Mucosa of stomach (tissue), 1 donor: ENCODE data around the gene ATG10.
"Not testable (repeated sequence)": the region's sequence is repeated elsewhere in the genome, so short reads cannot be mapped to it uniquely, and the experiment has no call there.

ENCODE experiments used
- H3K27me3 ChIP-seq: one replicate; pipeline ENCODE4 v1.7.0; 2013; ENCODE audit warnings: mild to moderate bottlenecking, low read length; ENCODE audit not compliant: control insufficient read depth, insufficient read depth
- H3K36me3 ChIP-seq: one replicate; pipeline ENCODE4 v1.7.0; 2013; ENCODE audit warnings: low read length; ENCODE audit not compliant: control insufficient read depth, insufficient read depth
- H3K4me1 ChIP-seq: one replicate; pipeline ENCODE4 v1.7.0; 2013; ENCODE audit warnings: mild to moderate bottlenecking, low read length; ENCODE audit not compliant: control insufficient read depth, insufficient read depth
- H3K4me3 ChIP-seq: one replicate; pipeline ENCODE4 v1.7.0; 2013; ENCODE audit warnings: low read length
- H3K9ac ChIP-seq: one replicate; pipeline ENCODE4 v1.7.0; 2013; ENCODE audit warnings: mild to moderate bottlenecking, low read length, moderate library complexity
- H3K9me3 ChIP-seq: one replicate; pipeline ENCODE4 v1.7.0; 2013; ENCODE audit warnings: mild to moderate bottlenecking, low read length, moderate library complexity; ENCODE audit not compliant: control insufficient read depth
- donor health status: Pancreatic carcinoma.

The ATG10 gene

DNA sequence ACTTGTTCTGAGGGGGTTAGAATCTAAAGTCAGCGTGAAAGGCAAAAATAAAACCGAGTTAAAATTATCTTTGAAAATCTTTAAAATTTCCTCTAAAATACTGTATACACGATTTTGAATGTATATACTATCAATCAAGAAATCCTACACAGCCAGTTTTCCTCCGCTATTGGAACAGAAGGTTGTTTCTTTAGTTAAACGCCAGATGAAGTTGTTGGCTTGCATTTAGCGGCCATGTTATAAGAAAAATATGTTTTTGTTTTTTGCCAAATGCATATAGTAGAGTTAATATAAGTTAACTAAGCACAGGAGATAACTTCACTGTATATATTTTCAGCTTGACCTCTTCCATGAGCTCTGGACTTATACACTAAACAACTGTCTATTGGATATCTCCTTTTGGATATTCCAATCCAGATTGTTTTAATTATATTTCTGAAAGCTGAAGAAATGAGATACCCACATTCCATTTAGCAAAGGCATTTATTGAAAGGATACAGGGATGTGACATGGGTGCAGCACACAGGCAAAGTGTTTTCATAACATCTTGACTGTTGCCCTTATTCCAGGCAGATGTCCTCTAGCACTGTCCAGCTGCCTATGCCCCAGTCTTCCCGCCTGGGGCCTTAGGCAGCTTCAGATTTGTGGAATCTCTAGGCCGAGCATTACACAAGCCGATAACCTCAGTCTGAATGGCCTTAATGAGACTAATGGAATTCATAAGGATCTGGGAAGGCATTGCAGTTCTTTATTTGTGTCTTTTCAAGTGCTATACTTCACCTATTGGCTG, 10.0 kb upstream of the ATG10 start:
- Histone ChIP-seq H3K36me3 (no peaks in the 10 kb centered on the region), H3K27me3 (no peaks in the 10 kb centered on the region), H3K4me3 (no peak overlapping the region), H3K9ac (no peak overlapping the region), H3K9me3 (no peaks in the 10 kb centered on the region), H3K4me1 (no peaks in the 10 kb centered on the region)

- Histone ChIP-seq H3K36me3 (no peaks in the 10 kb centered on the region), H3K9me3 (no peaks in the 10 kb centered on the region), H3K27me3 (no peaks in the 10 kb centered on the region), H3K4me3 (no peak overlapping the region), H3K4me1 (no peaks in the 10 kb centered on the region), H3K9ac (no peak overlapping the region)
Observed at GRCh38 chr5:81963544-81963943, 8.3 kb upstream of the ATG10 start.

DNA sequence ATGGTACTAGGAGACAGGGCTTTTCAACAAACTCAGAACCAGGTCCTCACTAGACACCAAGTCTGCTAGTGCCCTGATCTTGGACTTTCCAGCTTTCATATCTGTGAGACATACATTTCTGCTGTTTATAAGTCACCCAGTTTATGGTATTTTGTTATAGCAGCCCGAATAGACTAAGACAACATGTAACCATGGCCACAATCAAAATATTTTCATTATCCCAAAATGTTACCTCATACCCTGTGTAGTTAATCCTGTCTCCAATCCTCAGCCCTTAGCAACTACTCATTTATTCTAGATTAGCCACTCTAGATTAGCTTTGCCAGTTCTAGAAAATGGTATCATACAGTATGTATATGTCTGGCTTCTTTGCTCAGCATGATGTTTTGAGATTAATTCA, 6.3 kb upstream of the ATG10 start:
- H3K27me3 ChIP-seq, result no peaks in the 10 kb centered on the region
- no peaks in the 10 kb centered on the region for H3K4me1 ChIP-seq
- H3K36me3 ChIP-seq, result no peaks in the 10 kb centered on the region
- no peaks in the 10 kb centered on the region for H3K9me3 ChIP-seq
- no peak overlapping the region for H3K9ac ChIP-seq
- no peak overlapping the region for H3K4me3 ChIP-seq

DNA sequence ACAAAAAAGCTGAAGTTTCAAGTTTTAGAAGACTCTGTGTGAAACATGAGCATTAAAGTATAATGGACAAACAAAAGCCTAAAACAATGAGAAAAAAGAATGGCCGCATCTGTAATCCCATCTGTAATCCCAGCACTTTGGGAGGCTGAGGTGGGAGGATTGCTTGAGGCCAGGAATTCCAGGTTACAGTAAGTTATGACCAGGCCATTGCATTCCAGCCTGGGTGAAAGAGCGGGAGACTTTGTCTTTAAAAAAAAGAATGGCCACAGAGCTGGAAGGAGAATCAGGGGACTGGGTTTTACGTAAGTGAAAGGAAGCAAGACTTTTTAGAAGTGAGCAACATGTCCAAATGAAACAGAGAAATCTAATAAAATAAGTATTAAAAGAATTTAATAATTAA, 2.6 kb upstream of the ATG10 start:
- Histone ChIP-seq H3K27me3 (no peaks in the 10 kb centered on the region), H3K9ac (no peak overlapping the region), H3K36me3 (no peaks in the 10 kb centered on the region), H3K4me3 (no peak overlapping the region), H3K9me3 (no peaks in the 10 kb centered on the region), H3K4me1 (peaks cover 4% of the 10 kb centered on the region)

DNA sequence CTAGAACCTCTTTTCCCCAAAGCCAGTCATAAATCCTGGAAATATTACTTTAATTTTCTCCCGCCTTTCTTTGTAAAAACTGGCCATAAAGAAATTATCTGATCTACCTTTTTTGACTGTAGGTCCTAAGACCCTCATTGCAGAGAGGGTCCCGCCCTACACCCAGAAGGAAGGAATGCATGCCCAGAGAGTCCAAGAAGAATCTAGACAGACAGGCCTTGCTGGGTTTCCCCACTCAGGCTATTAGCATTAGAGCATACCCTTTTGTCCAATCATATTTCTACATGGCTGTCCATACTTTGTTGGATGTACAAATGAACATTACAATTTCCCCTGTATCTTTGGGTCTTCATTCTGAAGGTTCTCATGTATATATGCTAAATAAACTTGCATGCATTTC, 1.9 kb upstream of the ATG10 start:
- H3K9ac ChIP-seq, result no peak overlapping the region
- no peaks in the 10 kb centered on the region for H3K9me3 ChIP-seq
- H3K27me3 ChIP-seq, result no peaks in the 10 kb centered on the region
- peaks cover 4% of the 10 kb centered on the region for H3K4me1 ChIP-seq
- no peaks in the 10 kb centered on the region for H3K36me3 ChIP-seq
- no peak overlapping the region for H3K4me3 ChIP-seq

- Histone ChIP-seq H3K4me1 (peaks cover 4% of the 10 kb centered on the region), H3K4me3 (peak overlapping the region; percentile 97), H3K27me3 (no peaks in the 10 kb centered on the region), H3K9me3 (no peaks in the 10 kb centered on the region), H3K36me3 (no peaks in the 10 kb centered on the region), H3K9ac (peak overlapping the region; percentile 98)
Observed at GRCh38 chr5:81971111-81971711, 612 bp upstream of the ATG10 start.

- Histone ChIP-seq H3K4me3 (peak overlapping the region; percentile 82), H3K4me1 (peaks cover 4% of the 10 kb centered on the region), H3K9ac (peak overlapping the region; percentile 98), H3K27me3 (no peaks in the 10 kb centered on the region), H3K36me3 (no peaks in the 10 kb centered on the region), H3K9me3 (no peaks in the 10 kb centered on the region)
Observed at GRCh38 chr5:81972492-81972783, 615 bp downstream of the ATG10 start.

GRCh38 chr5:81980160-81980559, 8.3 kb downstream of the ATG10 start:
- Histone ChIP-seq H3K9me3 (no peaks in the 10 kb centered on the region), H3K4me3 (no peak overlapping the region), H3K27me3 (no peaks in the 10 kb centered on the region)

GRCh38 chr5:81980598-81981260, 8.9 kb downstream of the ATG10 start:
- no peak overlapping the region for H3K9ac ChIP-seq
- no peaks in the 10 kb centered on the region for H3K36me3 ChIP-seq
- no peaks in the 10 kb centered on the region for H3K4me1 ChIP-seq
- H3K9me3 ChIP-seq, result no peaks in the 10 kb centered on the region
- no peaks in the 10 kb centered on the region for H3K27me3 ChIP-seq
- no peak overlapping the region for H3K4me3 ChIP-seq

More at GRCh38 chr5:81980160-81980559, 8.3 kb downstream of the ATG10 start:
- Histone ChIP-seq H3K4me1 (no peaks in the 10 kb centered on the region), H3K9ac (no peak overlapping the region), H3K36me3 (no peaks in the 10 kb centered on the region)

DNA sequence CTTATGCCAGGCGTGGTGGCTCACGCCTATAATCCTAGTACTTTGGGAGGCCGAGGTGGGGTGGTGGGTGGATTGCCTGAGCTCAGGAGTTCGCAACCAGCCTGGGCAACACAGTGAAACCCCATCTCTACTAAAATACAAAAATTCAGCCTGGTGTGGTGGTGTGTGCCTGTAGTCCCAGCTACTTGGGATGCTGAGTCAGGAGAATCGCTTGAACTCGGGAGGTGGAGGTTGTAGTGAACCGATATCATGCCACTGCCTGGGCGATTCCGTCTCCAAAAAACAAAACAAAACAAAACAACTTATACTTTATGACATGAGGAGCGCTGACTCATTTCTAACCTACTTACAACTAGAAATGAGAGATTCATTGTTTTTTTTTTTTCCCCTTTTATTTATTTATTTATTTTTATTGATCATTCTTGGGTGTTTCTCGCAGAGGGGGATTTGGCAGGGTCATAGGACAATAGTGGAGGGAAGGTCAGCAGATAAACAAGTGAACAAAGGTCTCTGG, 10.4 kb downstream of the ATG10 start:
- H3K27me3 ChIP-seq, H3K9me3 ChIP-seq, H3K4me1 ChIP-seq, H3K36me3 ChIP-seq, H3K9ac ChIP-seq, H3K4me3 ChIP-seq: not testable (repeated sequence)

GRCh38 chr5:81983148-81983547, 11.3 kb downstream of the ATG10 start:
- not testable (repeated sequence) for H3K4me3 ChIP-seq, H3K9ac ChIP-seq, H3K9me3 ChIP-seq, H3K36me3 ChIP-seq, H3K4me1 ChIP-seq, H3K27me3 ChIP-seq

DNA sequence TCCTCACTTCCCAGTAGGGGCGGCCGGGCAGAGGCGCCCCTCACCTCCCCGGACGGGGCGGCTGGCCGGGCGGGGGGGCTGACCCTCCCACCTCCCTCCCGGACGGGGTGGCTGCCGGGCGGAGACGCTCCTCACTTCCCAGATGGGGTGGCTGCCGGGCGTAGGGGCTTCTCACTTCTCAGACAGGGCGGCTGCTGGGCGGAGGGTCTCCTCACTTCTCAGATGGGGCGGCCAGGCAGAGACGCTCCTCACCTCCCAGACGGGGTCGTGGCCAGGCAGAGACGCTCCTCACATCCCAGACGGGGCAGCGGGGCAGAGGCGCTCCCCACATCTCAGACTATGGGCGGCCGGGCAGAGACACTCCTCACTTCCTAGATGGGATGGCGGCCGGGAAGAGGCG, 11.7 kb downstream of the ATG10 start:
- not testable (repeated sequence) for H3K9me3 ChIP-seq, H3K27me3 ChIP-seq, H3K36me3 ChIP-seq, H3K4me3 ChIP-seq, H3K9ac ChIP-seq, H3K4me1 ChIP-seq
